ENCODE results near the gene CA11.
"Not testable (repeated sequence)": the region's sequence is repeated elsewhere in the genome, so short reads cannot be mapped to it uniquely, and the experiment has no call there.

Gene CA11

DNA sequence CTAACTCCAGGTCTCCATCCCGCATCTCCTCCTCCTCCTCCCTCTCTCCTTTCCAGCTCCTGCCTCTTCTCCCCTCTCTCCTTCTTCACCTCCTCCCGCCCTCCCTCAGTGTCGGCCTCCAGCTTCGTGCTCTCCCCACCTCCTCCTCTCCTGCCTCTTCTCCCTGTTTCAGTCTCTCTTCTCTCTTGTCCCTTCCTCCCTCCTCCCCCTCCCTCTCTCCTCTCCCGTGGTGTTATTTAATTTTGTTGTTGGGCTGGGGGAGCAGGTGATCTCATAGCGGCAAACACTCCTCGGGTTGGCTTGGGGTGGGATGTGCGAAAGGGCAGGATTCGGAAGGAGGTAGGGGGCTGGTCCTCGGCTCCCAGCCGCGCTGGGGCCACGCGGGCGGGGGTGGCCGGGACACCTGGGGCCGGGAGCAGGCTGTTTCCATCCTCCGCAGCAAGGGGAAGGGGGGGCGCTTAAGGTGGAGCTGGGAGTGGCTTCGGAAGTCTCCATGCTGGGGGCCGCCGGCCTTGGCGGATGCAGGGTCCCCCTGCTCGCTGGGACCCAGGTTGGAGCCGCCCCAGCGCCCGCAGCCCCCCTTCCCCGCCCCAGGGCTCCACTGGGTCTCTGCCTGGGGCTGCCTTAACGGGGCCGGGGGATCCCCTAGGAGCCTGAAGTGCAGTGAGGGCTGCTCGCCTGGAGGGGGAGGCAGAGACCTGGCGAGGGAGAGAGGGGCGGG is at the start of gene CA11:
TSS of gene CA11 (minus strand) at position 187 of the 721 bp plus-strand sequence. CDS start 555 bp downstream, outside the sequence.
- peak; percentile 82 to 83 for ATAC-seq

DNA sequence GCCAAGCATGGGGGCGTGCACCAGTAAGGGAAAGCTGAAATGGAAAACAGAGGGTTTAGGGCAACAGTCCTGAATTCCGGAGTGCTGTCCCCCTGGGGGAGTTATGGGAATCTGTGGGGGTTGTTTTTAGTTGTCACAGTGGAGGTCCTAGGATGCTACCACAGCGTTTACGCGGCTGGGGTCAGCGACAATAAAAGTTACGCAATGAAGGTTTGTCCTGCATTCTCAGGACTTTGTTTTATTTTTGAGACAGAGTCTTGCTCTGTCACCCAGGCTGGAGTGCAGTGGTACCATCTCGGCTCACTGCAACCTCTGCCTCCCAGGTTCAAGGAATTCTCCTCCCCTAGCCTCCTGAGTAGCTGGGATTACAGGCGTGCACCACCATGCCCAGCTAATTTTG is 47.6 kb upstream of the CA11 start:
- not testable (repeated sequence) for ATAC-seq

DNA sequence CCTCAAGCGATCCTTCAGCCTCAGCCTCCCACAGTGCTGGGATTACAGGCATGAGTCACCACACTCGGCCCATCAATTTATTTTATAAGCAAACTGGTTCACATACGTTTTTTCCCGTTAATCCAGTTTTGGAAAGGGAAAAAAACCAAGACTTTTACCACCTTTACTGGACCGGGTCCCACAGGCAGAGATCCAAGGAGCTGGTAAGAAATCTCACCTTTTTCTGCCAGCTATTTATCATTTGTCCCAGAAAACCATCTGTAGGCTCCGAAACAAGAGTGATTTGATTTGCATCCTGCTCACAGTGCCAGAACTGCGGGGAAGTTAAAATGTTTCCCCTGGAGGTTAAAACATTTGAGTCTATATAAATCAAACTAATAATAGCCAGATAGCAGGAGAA is 43.5 kb upstream of the CA11 start:
- ATAC-seq = no peak

DNA sequence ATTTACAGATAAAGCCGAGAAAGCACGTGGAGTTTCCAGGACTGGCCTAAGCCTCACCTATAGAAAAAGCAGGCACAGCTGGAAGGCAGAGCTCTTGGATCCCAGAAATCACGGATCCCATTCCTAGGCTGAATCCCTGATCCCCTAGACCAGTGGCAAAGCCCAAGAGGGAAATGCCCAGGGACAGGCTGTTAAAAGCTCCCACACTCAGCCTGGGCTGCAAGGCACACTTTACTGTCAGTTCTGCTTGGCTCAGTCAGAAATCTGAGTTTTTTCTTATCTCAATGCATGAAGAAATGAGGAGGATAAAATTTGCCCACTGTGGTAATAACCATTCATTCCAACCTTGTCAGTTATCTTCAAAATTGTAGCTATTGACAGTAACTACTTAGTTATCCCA is 41.8 kb upstream of the CA11 start:
- ATAC-seq = no peak

DNA sequence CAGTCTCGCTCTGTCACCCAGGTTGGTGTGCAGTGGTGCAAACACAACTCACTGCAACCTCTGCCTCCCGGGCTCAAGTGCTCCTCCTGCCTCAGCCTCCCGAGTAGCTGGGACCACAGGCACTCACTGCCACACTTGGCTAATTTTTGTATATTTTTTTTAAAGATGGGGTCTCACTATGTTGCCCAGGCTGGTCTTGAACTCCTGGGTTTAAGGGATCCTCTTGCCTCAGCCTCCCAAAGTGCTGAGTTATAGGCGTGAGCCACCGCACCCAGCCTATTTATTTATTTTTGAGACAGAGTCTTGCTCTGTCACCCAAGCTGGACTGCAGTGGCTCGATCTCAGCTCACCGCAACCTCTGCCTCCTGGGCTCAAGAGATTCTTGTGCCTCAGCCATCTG is 40.6 kb upstream of the CA11 start:
- not testable (repeated sequence) for ATAC-seq

DNA sequence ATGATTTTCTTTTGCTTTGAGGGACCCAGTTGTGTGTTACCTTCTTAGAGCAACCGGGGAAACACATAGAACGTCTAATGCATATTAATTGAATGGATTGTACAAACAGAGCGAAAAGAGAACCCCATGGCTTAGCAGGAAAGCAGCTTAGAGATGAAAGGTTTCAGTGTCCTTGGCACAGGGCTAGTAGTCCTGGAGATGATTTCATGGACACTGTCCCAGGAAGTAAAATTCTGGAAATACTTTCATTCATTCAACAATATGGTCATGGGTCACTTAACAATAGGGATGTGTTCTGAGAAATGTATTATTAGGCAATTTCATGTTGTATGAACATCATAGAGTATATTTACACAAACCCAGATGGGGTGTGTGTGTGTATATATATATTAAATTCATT is 40.1 kb upstream of the CA11 start:
- no peak for ATAC-seq

DNA sequence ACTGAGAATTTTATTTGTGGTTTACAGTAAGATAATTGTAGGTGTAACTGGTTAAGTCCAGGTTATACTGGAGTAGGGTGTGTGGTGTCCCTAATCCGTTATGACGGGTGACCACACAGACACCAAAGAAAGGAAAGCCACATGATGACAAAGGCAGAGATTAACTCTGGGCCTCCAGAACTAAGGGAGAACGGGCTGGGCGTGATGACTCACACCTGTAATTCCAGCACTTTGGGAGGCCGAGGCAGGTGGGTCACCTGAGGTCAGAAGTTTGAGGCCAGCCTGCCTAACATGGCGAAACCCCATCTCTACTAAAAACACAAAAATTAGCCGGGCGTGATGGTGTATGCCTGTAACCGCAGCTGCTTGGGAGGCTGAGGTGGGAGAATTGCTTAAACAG is 39.6 kb upstream of the CA11 start:
- no peak for ATAC-seq

DNA sequence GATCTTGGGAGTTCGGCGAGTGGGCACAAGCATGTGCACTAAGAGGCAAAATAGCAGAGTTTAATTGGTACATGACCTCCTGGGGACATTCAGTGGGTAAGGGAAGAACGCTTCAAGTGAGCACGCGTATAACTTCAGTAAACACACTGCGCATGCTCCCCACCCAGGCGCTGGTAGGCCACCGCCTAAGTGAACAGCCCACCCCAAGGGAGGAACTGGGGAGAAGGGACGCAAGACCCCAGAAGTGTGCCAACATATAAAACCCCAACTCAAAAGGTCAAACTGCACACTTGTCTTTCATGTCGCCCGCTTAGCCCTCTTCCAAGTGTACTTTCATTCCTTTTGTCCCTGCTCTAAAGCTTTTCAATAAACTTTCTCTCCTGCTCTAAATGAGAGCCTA is 37.4 kb upstream of the CA11 start:
- ATAC-seq = no peak

DNA sequence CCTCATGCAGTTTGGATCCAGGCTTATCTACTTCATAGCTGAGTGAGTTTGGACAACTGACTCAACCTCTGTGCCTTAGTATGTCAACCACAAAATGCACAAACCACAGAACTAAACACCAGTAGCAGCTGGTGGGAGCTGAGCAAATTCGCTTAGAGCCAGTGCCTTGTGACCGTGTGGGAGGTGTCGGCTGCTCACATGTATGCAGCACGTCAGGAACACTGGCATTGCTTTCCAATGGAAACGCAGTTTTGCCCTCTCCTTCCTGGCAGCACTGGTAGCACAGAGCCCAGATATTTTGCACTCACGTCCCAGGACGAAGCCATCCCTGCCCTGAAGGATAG is 35.1 kb upstream of the CA11 start:
- no peak for ATAC-seq

DNA sequence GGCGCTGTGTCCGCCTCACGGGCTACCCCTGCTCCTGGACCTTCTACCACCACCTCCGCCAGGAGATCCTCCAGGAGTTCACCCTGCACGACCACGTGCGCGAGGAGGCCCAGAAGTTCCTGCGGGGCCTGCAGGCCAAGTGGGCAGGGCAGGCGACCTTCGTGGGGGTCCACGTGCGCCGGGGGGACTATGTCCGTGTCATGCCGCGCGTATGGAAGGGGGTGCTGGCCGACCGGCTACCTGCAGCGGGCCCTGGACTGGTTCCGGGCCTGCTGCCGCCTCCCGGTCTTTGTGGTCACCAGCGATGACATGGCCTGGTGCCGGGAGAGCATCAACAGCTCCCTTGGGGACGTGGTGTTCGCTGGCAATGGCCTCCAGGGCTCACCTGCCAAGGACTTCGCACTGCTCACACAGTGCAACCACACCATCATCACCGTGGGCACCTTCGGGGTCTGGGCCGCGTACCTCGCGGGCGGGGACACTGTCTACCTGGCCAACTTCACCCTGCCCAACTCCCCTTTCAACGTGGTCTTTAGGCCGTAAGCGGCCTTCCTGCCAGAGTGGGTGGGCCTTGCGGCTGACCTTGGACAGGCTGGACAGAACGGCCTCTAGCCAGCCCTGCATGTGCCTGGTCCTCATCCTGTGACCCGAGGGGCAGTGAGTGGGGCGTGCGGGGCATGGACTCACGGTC is 34.6 kb upstream of the CA11 start:
- no peak for ATAC-seq

DNA sequence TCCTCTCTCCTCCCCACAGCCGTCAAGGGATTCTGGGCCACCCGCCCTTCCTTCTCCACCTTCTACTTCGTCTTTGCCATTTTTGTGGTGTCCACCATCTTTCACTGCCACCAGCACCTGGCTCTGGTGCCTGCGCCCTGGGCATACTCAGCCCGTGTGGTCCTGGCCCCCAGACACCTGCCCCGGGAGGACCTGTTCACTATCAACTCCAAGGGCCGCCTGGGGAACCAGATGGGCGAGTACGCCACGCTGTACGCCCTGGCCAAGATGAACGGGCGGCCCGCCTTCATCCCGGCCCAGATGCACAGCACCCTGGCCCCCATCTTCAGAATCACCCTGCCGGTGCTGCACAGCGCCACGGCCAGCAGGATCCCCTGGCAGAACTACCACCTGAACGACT is 34.0 kb upstream of the CA11 start:
- ATAC-seq = not testable (repeated sequence)

DNA sequence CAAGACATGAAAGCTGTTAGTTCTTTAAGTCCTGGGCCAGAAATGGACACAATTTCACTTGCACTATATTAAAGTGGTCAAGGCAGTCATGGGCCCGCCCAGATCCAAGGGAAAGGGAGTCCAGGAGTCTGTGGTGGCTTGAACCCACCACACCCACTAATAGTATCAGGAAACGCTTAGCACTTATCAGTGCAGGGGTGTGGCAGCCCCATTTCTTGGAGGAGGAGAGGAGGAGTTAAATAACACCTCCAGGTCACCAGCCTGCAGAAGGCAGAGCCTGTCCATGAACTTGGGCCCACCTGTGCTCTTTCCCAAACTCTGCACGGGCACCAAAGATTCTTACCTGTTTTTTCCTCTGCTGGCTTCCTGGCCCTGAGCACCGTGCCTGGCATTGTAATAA is 32.2 kb upstream of the CA11 start:
- no peak for ATAC-seq

DNA sequence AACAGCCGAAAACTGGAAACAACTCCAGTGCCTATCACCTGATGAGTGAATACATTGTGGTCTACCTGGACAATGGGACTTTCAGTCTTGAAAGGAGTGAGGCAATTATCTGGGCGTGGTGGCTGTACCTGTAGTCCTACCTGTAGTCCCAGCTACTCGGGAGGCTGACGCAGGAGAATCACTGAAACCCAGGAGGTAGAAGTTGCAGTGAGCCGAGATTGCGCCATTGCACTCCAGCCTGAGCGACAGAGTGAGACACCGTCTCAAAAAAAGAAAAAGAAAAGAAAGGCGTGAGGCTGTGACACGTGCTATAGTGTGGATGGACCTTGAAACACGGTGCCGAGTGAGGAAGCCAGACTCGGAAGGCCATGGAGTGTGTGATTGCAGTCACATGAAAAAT is 30.9 kb upstream of the CA11 start:
- ATAC-seq = no peak

DNA sequence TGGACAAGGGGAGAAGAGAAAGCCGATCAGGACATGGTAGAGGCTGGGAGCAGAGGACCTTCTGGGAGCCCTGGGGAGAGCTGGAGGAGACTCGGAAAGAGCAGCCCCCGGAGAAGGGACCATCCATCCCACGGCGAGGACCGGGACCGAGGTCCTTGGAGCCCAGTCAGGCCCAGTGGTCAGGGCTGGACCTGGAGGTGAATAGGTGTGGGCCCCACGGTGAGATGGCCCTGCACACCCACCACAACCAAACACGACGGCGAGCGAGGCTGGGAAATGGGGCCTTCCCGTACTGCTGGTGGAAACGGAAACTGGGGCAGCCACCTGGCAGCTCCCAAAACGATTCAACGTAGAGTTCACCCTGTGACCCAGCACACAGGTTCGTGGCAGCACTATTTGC is 30.5 kb upstream of the CA11 start:
- no peak for ATAC-seq

DNA sequence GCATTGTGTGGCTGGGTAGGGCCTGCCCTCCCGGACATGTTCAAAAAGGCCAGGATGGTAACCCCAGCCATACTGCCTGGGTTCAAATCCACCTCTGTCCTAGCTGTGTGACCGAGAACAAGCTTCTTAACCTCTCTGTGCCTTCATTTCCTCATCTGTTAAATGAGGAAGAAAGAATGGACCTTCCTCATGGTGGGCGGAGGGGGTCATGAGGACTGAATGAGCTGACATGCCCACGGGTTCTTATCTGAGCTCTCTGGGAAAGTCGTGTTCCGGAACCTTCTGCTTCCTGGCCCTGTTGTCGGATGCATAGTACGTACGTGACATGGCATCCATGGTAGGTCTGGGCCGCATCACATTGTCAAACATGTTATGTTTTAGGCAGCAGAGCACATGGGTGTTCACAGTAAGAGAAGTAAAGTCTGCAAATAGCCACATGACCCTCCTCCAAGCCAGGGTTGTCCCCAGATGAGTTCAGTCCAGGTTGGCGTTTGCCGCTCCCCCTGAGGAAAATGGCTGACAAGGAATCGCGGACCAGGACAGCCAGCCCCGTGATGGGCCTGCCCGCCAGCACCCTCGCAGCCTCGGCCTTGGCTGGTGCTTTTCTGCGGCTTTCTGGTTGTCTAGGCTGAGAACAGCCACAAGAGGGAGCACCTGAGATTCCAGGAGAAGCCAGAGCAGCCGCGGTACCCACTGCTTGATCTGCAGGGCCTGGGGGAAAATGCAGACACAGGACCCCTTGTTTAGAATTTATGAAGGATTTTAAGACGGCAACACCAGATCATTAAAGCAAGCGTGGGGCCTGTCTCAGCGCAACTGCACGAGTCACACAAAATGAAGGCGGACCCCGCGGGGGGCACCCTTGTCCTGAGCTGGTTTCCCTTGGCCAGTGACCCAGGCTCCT is 29.2 kb upstream of the CA11 start:
- peak; percentile 81 to 89 for ATAC-seq

DNA sequence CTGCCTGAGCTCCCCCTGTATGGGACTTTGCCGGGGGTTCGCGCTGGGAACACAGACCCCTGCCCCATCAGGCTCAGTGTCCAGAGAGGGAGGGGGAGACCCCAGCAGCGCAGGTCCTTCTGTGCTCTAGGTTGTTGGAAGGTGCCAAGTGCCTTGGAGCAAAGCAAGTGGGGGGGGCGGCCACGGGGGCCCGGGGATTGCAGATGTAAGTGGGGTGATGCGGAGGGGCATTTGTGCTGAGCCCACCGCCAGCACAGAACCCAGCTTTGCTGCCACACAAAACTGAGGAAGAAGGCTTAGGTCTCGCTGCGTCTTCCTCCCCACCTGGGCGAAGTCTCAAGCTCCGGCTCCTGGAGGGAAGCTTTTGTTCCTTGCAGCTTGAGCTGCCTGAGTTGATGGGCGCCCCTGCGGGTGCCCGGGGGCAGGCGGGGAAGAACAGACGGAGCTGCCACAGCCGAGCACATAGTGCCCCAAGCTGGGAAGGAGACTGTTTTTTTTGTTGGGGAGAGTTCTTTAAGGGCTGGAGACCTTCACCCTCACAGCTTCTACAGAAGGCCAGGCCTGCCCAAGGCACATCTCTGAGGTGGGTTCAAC is 28.3 kb upstream of the CA11 start:
- no peak for ATAC-seq

DNA sequence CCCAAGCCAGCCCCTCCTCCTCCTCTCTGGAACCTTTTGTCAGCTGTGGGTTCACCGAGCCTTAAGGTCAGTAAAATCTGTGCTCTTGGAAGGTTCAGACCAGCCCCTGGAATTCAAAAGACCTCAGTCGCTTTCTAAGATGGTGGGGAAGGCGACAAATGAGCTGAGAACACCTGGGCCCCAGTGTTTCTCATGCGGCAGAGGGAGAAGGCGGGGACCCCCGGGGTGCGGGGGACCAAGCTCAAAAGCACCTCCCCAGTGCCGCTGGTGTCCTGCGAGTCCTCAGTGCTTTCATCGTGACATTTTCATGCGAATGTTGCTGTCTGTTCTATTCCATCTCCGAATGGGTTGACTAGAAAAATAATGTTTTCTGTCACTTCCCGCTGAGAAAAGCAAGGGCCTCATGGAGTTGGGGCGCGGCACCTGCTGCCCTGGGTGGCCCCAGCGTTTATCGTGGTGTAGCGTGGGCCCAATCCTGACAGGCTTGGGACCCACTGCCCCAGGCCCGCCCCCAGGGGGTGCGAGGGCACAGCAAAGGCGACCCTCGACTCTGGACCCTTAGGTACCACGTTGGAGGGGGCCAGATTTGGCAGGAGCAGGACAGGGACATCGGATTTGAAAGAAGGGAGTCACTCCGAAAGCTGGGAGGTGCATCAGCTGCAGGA is 27.6 kb upstream of the CA11 start:
- ATAC-seq = no peak

DNA sequence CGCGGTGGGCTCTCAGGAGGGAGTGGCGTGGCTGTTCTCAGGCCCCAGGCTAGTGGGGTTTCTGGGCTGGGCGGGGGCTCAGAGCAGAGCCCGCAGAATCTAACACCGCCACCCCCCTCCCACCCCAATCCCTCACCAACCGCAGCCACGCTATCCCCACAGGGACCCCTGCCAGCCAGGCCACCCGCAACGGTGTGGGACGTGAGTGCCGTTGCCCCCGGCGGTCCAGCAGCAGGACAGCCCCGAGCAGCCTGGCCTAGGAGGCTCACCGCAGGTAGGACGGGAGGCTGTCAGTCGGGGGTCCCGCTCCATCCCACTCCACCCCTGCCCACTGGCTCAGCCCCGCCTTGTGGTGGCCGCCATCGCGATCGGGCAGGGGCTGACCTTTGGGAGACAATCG is 27.0 kb upstream of the CA11 start, which contains the start of gene NTN5:
TSS of gene NTN5 (minus strand) at position 24 of the 400 bp plus-strand sequence. CDS start 2,031 bp downstream, outside the sequence.
- ATAC-seq = no peak

DNA sequence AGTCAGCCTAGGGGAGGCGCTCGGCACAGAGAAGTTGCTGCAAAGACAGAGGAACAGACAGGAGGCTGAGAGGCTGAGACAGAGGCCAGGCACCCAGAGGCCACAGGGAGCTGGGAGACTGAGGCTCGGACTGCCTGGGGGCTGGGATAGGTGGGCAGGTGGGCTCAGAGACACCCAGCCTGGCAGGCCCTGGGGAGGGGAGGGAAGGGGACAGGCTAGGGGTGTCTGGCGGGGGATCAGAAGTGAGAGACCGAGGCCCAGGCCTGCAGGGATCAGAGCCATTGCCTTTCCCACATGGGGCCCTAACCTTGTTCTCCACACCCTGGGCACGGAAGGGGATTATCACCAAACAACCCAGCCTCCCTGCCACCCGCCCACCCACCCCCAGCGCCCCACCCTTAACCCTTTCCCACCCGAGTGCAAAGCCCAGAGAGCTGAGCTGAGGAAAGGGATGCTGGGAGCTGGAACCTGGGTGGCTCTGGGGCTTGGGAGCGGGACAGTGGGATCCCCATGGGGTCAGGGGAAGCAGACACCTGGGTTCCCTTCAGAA is 25.5 kb upstream of the CA11 start:
- no peak for ATAC-seq

DNA sequence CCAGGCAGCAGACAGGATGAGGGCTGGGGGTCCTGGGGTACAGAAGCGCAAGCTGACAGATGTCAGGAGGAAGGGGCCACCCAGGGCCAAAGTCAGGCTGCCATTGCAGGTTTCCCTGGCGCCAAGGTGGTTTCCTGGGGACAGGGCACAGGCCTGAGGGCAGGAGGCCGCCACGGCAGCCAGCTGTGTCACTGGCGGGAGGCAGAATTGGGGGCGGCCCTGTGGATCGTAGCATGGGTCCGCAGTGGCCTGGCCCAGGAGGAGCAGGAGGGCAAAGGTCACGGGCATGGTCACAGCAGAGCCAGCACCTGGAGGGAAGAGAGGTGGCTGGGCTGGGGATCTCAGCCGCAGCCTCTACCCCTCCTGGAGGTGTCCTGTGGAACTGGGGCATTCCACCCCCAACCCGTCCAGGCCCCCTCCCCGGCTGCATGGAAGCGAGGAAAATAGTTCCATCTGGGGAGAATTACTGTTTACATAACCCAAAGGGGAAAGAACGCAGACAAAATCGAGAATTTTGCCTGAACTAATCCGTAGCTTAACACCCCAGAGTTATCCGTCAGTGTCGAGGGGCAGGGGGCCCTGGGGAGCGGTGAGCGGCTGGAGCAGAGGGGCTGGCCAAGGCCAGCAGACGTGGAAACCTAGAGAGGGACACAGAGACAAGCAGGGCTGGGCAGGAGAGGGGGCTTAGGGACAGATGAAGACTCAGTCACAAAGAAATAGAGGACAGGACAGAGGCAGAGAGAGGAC is 24.9 kb upstream of the CA11 start:
- no peak for ATAC-seq

DNA sequence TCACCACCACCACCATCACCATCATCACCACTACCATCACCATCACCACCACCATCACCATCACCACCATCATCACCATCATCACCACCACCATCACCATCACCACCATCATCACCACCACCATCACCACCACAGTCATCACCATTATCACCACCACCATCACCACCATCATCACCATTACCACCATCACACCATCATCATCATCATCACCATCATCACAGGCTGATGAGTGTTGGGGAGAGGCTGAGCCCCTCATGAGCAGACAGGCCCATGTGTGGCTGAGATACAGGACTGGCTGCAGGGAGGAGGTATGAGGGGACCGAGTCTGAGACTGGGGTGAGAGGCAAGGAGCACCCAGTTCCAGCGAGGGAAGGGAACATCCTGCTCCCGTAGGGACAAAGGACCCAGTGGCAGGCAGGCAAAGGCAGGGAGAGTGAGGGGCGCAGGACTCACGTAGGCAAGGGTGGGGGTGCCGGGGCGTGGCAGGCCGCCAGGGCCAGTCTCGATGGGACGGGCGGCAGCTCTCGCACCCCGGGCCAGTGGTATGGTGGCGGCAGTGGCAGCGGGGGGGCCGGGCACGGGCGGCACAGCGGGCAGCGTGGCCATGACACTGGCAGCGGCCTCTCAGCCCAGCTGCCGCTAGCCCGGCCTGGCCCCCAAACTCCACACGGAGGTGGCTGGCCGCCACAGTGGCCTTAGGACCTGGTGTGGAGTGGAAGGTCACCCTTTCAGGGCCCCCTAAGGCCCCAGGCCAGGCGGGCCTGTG is 24.1 kb upstream of the CA11 start:
- ATAC-seq = no peak
